HG03159 (cell line): ENCODE results near the gene TKTL1.

Source experiments
- ATAC-seq: cut with Tn5 transposase; IDR thresholded peaks from one replicate; pipeline ENCODE4 v1.9.1; 2021; ENCODE audit warnings: mild to moderate bottlenecking, moderate library complexity; ENCODE audit not compliant: unreplicated experiment

TKTL1 gene

DNA sequence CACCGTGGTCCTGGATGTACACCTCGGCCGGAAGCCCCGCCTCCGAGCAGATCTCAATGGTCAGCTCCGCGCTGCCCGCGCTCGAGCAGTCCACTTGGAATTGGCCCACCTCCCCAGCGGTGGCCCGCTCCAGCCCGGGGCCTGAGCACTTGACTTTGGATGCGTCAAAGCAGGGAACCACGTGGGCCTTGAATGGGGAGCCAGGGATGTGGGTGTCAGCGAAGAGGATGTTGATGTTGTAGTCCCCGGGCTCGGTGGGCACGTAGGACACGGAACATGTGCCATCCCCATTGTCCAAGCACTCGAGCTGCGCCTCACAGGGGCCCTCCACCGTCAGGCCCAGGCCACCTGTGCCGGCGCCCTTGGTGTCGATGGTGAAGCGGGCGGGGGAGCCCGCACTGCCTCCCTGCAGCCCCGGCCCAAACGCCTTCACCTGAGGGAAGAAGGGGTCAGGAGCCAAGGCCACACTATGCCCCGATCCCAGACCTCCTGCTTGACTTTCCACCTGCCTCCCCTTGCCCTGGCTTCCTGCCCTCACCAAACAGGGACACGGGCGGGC is 64.6 kb downstream of the TKTL1 start:
- no peak for ATAC-seq

DNA sequence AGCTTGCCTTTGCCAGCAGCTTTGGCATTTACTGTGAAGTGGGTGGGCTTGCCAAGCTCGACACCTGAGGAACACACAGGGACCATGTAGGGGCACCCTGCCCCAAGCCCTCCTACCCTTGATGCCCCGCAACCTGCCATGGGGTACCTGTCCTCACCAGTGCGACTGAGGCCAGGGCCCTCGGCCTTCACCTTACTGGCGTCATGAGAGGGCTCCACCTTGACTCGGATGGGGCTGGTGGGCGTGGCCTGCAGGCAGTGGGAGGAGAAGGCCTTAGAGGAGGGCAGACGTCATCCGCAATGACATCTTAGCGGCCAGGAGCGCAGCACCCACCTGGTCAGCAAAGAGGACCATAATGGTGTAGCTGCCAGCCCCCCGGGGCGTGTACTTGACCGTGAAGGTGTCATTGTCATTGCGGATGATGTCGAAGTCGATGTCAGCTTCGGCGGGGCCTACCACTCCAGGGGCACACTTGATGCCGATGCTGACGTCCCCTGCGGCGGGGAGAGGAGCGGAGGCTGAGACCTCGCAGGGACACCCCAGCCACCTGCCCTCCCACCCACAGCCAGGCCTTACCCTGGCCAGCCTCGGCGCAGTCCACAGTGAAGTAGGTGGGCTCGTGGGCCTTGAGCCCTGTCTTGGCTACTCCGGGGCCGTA is 66.6 kb downstream of the TKTL1 start:
- ATAC-seq = no peak

GRCh38 chrX:154363706-154364439 is 68.3 kb downstream of the TKTL1 start:
- ATAC-seq = no peak

DNA sequence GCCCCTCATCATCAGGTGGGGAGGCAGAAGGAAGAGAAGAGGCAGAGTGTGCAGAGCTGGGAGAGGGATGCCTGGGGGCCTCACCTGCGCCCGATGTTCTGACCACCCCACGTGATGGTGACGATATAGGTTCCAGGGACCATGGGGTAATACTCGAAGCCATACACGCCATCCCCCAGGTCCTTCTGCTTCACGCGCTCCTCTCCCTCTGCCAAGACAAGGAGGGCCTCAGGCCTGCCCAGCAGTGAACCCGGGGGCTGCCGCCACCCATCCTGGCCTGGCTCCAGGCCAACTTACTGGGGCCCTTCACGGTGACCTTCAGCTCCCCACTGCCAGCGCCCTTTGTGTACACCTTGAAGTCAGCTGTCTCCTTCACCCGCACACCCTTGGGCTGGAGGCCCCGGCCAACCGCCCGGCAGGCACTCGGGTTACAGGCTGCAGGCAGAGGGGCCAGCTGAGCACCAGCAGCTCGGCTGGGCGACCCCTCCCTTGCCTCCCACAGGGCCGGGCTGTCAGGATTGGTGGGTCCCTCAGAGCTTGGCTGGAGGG is 69.5 kb downstream of the TKTL1 start:
- ATAC-seq = no peak

DNA sequence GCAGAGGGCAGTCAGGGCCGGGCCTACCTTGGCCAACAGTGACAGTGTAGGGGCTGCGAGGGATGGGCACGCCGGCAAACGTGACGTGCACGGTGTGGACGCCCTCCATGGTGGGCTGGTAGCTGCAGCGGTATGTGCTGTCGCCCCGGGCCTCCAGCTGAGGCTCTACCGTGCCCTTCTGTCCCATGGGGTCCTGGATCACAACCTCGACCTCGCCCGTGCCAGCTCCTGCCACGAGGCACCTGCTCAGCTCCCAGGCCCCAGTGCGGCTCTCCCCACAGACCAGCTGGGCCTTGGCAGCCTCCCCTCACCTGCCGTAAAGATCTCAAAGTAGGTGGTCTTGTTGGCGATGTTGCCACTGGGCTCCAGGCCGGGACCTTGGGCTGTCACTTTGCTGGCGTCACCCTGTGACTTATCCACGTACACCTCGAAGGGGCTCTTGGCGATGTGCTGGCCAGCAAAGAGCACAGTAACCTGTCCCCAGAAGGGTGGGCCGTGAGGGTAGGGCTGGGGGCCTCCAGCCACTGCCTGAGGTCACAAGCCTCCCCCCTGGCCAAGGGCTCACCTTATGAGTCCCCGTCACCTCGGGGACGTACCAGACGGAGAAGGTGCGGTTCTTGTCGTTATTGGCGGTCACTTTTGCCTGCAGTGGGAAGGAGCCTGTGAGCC is 70.5 kb downstream of the TKTL1 start:
- no peak for ATAC-seq

GRCh38 chrX:154366666-154367055 is 71.1 kb downstream of the TKTL1 start:
- ATAC-seq = no peak

GRCh38 chrX:154367474-154368308 is 72.1 kb downstream of the TKTL1 start:
- no peak for ATAC-seq

DNA sequence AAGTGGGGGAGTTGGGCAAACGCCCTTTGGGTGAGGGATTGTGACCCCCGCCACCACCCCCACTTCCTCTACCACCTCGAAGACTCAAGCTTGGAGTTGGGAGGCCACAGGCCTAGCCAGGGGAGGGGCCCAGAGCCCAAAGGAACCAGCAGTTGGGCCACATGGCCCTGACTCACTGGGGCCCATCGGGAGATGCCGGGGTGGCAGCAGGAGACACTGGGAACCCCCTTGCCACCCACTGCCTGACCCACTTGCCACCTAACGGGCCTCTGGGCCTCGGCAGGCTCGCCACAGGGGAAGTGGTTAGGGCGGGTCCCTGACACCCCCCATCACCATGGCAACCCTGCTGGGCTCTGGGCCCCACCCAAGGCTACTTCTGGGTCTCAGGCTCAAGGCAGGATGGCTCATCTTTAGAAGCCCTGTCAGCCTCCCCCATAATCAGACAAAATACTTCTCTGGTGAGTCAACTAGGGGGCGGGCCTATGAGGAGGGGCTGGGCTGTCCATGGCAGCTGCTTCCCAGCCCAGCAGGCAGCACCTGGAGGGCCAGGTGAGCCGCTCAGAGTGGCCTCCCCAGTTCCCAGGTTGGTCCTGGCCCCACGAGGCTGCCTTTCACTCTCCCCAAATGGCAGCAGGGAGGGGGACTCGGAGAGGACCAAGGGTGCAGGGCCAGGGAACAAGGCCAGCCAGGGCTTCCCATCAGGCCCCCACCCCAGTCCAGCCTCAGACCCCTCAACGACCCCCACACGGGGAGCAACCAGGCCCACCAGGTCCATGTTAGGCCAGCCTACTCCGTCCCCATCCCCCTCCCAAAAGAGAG is 73.2 kb downstream of the TKTL1 start:
- ATAC-seq = no peak

GRCh38 chrX:154369449-154370299 is 74.1 kb downstream of the TKTL1 start:
- ATAC-seq = no peak

GRCh38 chrX:154370300-154371016 is 74.9 kb downstream of the TKTL1 start:
- ATAC-seq = no peak

GRCh38 chrX:154371017-154371788 is 75.6 kb downstream of the TKTL1 start:
- ATAC-seq = peak; percentile 63

GRCh38 chrX:154371789-154372300 is 76.2 kb downstream of the TKTL1 start:
- no peak for ATAC-seq

- ATAC-seq = no peak
These were observed 77.0 kb downstream of the TKTL1 start for GRCh38 chrX:154372612-154373022.

DNA sequence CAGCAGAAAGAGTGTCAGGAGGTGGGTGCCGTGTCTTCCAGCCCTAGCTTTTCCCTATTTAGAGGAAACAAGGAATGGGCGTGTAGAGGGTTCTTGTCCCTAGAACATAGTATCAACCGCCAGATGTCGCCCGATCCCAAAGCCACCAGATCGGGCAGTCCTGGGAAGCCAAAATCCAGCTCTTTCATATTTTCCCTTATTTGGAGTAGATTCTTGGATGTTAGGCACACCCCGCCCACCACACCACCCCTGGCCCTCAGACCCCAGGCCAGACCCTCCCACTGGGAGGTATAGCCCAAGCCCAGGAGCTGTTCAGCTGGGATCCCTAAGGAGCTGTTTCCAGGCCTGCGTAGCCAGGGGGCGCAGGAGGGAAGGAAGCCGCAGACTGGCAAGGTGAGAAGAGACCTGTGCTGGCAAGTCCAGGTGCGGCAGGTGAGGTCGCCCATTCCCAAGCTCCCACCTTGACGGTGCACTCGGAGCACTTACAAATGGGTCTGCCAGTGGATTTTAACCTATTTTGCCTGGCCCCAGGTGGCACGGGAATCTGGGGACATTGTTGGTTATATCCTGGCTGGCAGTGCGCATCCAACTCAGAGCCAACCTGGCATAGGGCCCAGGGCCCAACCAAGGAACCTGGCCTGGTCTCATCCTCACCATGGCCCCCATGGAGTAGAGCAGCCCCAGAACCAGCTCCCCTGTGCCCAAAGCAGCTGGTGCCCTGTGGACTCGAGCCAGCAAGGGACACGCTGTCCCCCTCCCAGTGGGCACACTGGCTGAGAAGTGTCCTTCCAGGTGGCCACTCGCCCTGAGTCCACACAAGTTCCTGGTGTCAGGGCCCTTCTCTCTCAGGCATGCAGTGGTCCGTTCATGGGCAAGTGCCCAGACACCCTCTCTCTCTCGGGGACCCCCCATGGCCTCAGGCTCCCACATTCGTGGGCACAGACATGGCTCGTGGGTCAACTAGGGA is 78.0 kb downstream of the TKTL1 start:
- ATAC-seq = no peak

GRCh38 chrX:154374313-154375155 is 78.9 kb downstream of the TKTL1 start, which contains the start of gene FLNA:
Gene FLNA, minus strand, starts transcription at chrX:154374634. Its CDS starts 3,389 bp downstream, at chrX:154371245.
- no peak for ATAC-seq
